Germinal center (tissue), 1 donor: ENCODE results near the gene LRP2.
A peak's percentile ranks its signal among the peaks of the same experiment; 100 is the strongest.
"Not testable (repeated sequence)": the region's sequence is repeated elsewhere in the genome, so short reads cannot be mapped to it uniquely, and the experiment has no call there.

Source experiments
- DNase-seq: peaks from one replicate; pipeline ENCODE4 v3.0.0; 2012; ENCODE audit warnings: mixed read lengths, low spot score

LRP2 gene

GRCh38 chr2:169362118-169362893 lies at the start of gene LRP2:
LRP2 (minus strand) TSS chr2:169362534; CDS start chr2:169362399, 135 bp downstream.
- peak; percentile 29 for DNase-seq

- DNase-seq: no peak
These were observed 44.6 kb upstream of the LRP2 start for GRCh38 chr2:169406891-169407290.

- DNase-seq: not testable (repeated sequence)
These were observed 37.2 kb upstream of the LRP2 start for GRCh38 chr2:169399491-169399890.

GRCh38 chr2:169397697-169398096 lies 35.4 kb upstream of the LRP2 start:
- DNase-seq: no peak

- DNase-seq: no peak
These were observed 33.6 kb upstream of the LRP2 start for GRCh38 chr2:169395821-169396374.

- DNase-seq: no peak
These were observed 30.8 kb upstream of the LRP2 start for GRCh38 chr2:169393068-169393590.

GRCh38 chr2:169391236-169391635 lies 28.9 kb upstream of the LRP2 start:
- DNase-seq: no peak

GRCh38 chr2:169388161-169388560 lies 25.8 kb upstream of the LRP2 start:
- DNase-seq: no peak

- DNase-seq: no peak
These were observed 24.4 kb upstream of the LRP2 start for GRCh38 chr2:169386722-169387121.

GRCh38 chr2:169384816-169385215 lies 22.5 kb upstream of the LRP2 start:
- DNase-seq: no peak

- no peak for DNase-seq
These were observed 10.2 kb upstream of the LRP2 start for GRCh38 chr2:169372561-169372960.

GRCh38 chr2:169366066-169366465 lies 3.7 kb upstream of the LRP2 start:
- DNase-seq: no peak

GRCh38 chr2:169365029-169365480 lies 2.7 kb upstream of the LRP2 start:
- peak; percentile 49 for DNase-seq

- peak; percentile 57 for DNase-seq
These were observed 1.3 kb upstream of the LRP2 start for GRCh38 chr2:169363560-169364150.

GRCh38 chr2:169362894-169363559 lies 693 bp upstream of the LRP2 start:
- no peak for DNase-seq

GRCh38 chr2:169361706-169362117 lies 622 bp downstream of the LRP2 start:
- DNase-seq: peak; percentile 19

GRCh38 chr2:169360984-169361705 lies 1.2 kb downstream of the LRP2 start:
- DNase-seq: no peak

GRCh38 chr2:169358016-169358415 lies 4.3 kb downstream of the LRP2 start:
- no peak for DNase-seq

GRCh38 chr2:169354244-169354643 lies 8.1 kb downstream of the LRP2 start:
- DNase-seq: no peak

- DNase-seq: no peak
These were observed 10.6 kb downstream of the LRP2 start for GRCh38 chr2:169351725-169352124.

- no peak for DNase-seq
These were observed 12.8 kb downstream of the LRP2 start for GRCh38 chr2:169349535-169349934.
